Subcutaneous abdominal adipose tissue (tissue), 5 donors: Measurements from ENCODE around the gene GRP.
A peak's percentile ranks its signal among the peaks of the same experiment; 100 is the strongest.

ENCODE experiments used
- H3K27ac ChIP-seq: one replicate; pipeline ENCODE4 v1.7.0; 2013; ENCODE audit warnings: low read depth, mild to moderate bottlenecking, inconsistent platforms, low read length, moderate library complexity
- H3K27me3 ChIP-seq, 5 donors: one replicate each; pipeline ENCODE4 v1.7.0; 2013; ENCODE audit warnings: low read length in 5 of 5, inconsistent platforms in 1 of 5; ENCODE audit not compliant: control insufficient read depth in 5 of 5, insufficient read depth in 4 of 5
- H3K36me3 ChIP-seq, 5 donors: one replicate each; pipeline ENCODE4 v1.7.0; 2013; ENCODE audit warnings: low read length in 5 of 5; ENCODE audit not compliant: control insufficient read depth in 5 of 5, insufficient read depth in 5 of 5
- H3K4me1 ChIP-seq, 5 donors: one replicate each; pipeline ENCODE4 v1.7.0; 2013; ENCODE audit warnings: low read length in 5 of 5, mild to moderate bottlenecking in 3 of 5, moderate library complexity in 1 of 5; ENCODE audit not compliant: control insufficient read depth in 5 of 5, insufficient read depth in 5 of 5
- H3K4me3 ChIP-seq, 5 donors: one replicate each; pipeline ENCODE4 v1.7.0; 2013; ENCODE audit warnings: low read length in 5 of 5, low read depth in 1 of 5
- H3K9ac ChIP-seq, 5 donors: one replicate each; pipeline ENCODE4 v1.7.0; 2013; ENCODE audit warnings: low read length in 5 of 5, mild to moderate bottlenecking in 4 of 5, moderate library complexity in 3 of 5
- H3K9me3 ChIP-seq, 5 donors: one replicate each; pipeline ENCODE4 v1.7.0; 2013; ENCODE audit warnings: low read length in 5 of 5; ENCODE audit not compliant: control insufficient read depth in 5 of 5
- donor health status: healthy.
- donor health status: healthy.
- donor health status: healthy.
- donor health status: healthy.
- donor health status: healthy.

The GRP gene

GRCh38 chr18:59265974-59266369 lies 46.0 kb downstream of the GRP start:
- no peak overlapping the region for H3K4me3 ChIP-seq
- H3K27me3 ChIP-seq: peaks cover 57 to 76% (median 67%) of the 10 kb centered on the region in 5 donors
- H3K9me3 ChIP-seq: peaks cover 0 to 2% (median 0%) of the 10 kb centered on the region in 5 donors
- H3K36me3 ChIP-seq: no peaks in the 10 kb centered on the region
- H3K27ac ChIP-seq: no peak overlapping the region
- H3K4me1 ChIP-seq: peaks cover 0 to 27% (median 25%) of the 10 kb centered on the region in 5 donors
- H3K9ac ChIP-seq: no peak overlapping the region

GRCh38 chr18:59266459-59266858 lies 46.5 kb downstream of the GRP start:
- no peaks in the 10 kb centered on the region for H3K36me3 ChIP-seq
- H3K9ac ChIP-seq: no peak overlapping the region
- no peak overlapping the region for H3K4me3 ChIP-seq
- peaks cover 62 to 81% (median 70%) of the 10 kb centered on the region in 5 donors for H3K27me3 ChIP-seq
- no peak overlapping the region for H3K27ac ChIP-seq
- peaks cover 0 to 27% (median 25%) of the 10 kb centered on the region in 5 donors for H3K4me1 ChIP-seq
- H3K9me3 ChIP-seq: peaks cover 0 to 2% (median 0%) of the 10 kb centered on the region in 5 donors

- H3K9ac ChIP-seq: no peak overlapping the region
These were observed 47.0 kb downstream of the GRP start for GRCh38 chr18:59266886-59267502.

GRCh38 chr18:59267503-59268126 lies 47.7 kb downstream of the GRP start:
- H3K36me3 ChIP-seq: no peaks in the 10 kb centered on the region
- H3K9ac ChIP-seq: no peak overlapping the region
- H3K27me3 ChIP-seq: peaks cover 72 to 92% (median 82%) of the 10 kb centered on the region in 5 donors
- peaks cover 0 to 35% (median 32%) of the 10 kb centered on the region in 5 donors for H3K4me1 ChIP-seq
- H3K27ac ChIP-seq: no peak overlapping the region
- H3K4me3 ChIP-seq: peak overlapping the region in 1 of 5 donors; percentile 22
- peaks cover 0 to 2% (median 0%) of the 10 kb centered on the region in 5 donors for H3K9me3 ChIP-seq

More at GRCh38 chr18:59266886-59267502, 47.0 kb downstream of the GRP start:
- H3K36me3 ChIP-seq: no peaks in the 10 kb centered on the region
- no peak overlapping the region for H3K27ac ChIP-seq
- peaks cover 0 to 29% (median 25%) of the 10 kb centered on the region in 5 donors for H3K4me1 ChIP-seq
- H3K9me3 ChIP-seq: peaks cover 0 to 2% (median 0%) of the 10 kb centered on the region in 5 donors
- peaks cover 66 to 87% (median 76%) of the 10 kb centered on the region in 5 donors for H3K27me3 ChIP-seq
- no peak overlapping the region for H3K4me3 ChIP-seq

- no peaks in the 10 kb centered on the region for H3K36me3 ChIP-seq
- peaks cover 73 to 94% (median 87%) of the 10 kb centered on the region in 5 donors for H3K27me3 ChIP-seq
- H3K9ac ChIP-seq: no peak overlapping the region
- peaks cover 0 to 2% (median 0%) of the 10 kb centered on the region in 5 donors for H3K9me3 ChIP-seq
- peak overlapping the region in 1 of 5 donors; percentile 52 for H3K4me3 ChIP-seq
- H3K4me1 ChIP-seq: peaks cover 0 to 41% (median 36%) of the 10 kb centered on the region in 5 donors
- H3K27ac ChIP-seq: no peak overlapping the region
These were observed 48.3 kb downstream of the GRP start for GRCh38 chr18:59268127-59268720.

GRCh38 chr18:59268721-59269562 lies 49.0 kb downstream of the GRP start:
- H3K4me3 ChIP-seq: peak overlapping the region in 4 of 5 donors; percentile 34 to 52 (median 42)
- peaks cover 0 to 48% (median 43%) of the 10 kb centered on the region in 5 donors for H3K4me1 ChIP-seq

GRCh38 chr18:59269563-59270119 lies 49.7 kb downstream of the GRP start:
- Histone ChIP-seq H3K27ac (no peak overlapping the region), H3K4me3 (peak overlapping the region in 4 of 5 donors; percentile 11 to 40 (median 35)), H3K4me1 (peaks cover 0 to 48% (median 45%) of the 10 kb centered on the region in 5 donors), H3K36me3 (no peaks in the 10 kb centered on the region), H3K27me3 (peaks cover 77 to 94% (median 88%) of the 10 kb centered on the region in 5 donors), H3K9me3 (peaks cover 0 to 2% (median 0%) of the 10 kb centered on the region in 5 donors), H3K9ac (no peak overlapping the region)

More at GRCh38 chr18:59268721-59269562, 49.0 kb downstream of the GRP start:
- Histone ChIP-seq H3K9me3 (peaks cover 0 to 2% (median 0%) of the 10 kb centered on the region in 5 donors), H3K36me3 (no peaks in the 10 kb centered on the region), H3K9ac (no peak overlapping the region), H3K27ac (no peak overlapping the region), H3K27me3 (peaks cover 74 to 94% (median 88%) of the 10 kb centered on the region in 5 donors)

- Histone ChIP-seq H3K27me3 (peaks cover 74 to 92% (median 91%) of the 10 kb centered on the region in 5 donors), H3K9ac (no peak overlapping the region), H3K36me3 (no peaks in the 10 kb centered on the region), H3K9me3 (peaks cover 0 to 2% (median 0%) of the 10 kb centered on the region in 5 donors), H3K27ac (no peak overlapping the region), H3K4me3 (no peak overlapping the region), H3K4me1 (peaks cover 0 to 42% (median 37%) of the 10 kb centered on the region in 5 donors)
These were observed 50.8 kb downstream of the GRP start for GRCh38 chr18:59270689-59271257.
